MG63 (cell line): ENCODE results near the gene HS3ST5. TPM values are rescaled to one million over a fixed set of nuclear protein-coding genes. Genes with fewer than 3 reads are reported as not detected.
A peak's percentile ranks its signal among the peaks of the same experiment; 100 is the strongest.
"Not testable (repeated sequence)": the region's sequence is repeated elsewhere in the genome, so short reads cannot be mapped to it uniquely, and the experiment has no call there.

Experiments used
- DNase-seq: peaks from one replicate; pipeline ENCODE4 v3.0.0-alpha.2; 2020
- H3K27me3 ChIP-seq: fragments of 250-450 bp; sonication (Bioruptor Pico); 2 replicates; pipeline ENCODE4 v1.5.1; 2020; ENCODE audit warnings: mild to moderate bottlenecking, moderate library complexity
- H3K36me3 ChIP-seq: fragments of 250-450 bp; sonication (Bioruptor Pico); 2 replicates; pipeline ENCODE4 v1.5.1; 2020; ENCODE audit warnings: mild to moderate bottlenecking, moderate library complexity
- H3K4me3 ChIP-seq: fragments of 250-450 bp; sonication (Bioruptor Pico); 2 replicates; pipeline ENCODE4 v1.5.1; 2020; ENCODE audit warnings: mild to moderate bottlenecking, moderate library complexity
- H3K9me3 ChIP-seq: fragments of 250-450 bp; sonication (Bioruptor Pico); 2 replicates; pipeline ENCODE4 v1.5.1; 2020; ENCODE audit warnings: mild to moderate bottlenecking, moderate library complexity
- total RNA-seq: library from RNA; depleted of rRNA; stranded (reverse); fragments of >200 nt; shearing (Covaris generic); gene quantifications from 2 replicates; pipeline ENCODE4 v1.2.3, GENCODE V29; 2014; ENCODE audit warnings: low replicate concordance

Gene HS3ST5
- total RNA-seq, 1 experiment from 2014 or later, result not detected

GRCh38 chr6:114108119-114109002, 234.5 kb downstream of the HS3ST5 start:
- Histone ChIP-seq H3K9me3 (no peaks in the 10 kb centered on the region), H3K36me3 (no peaks in the 10 kb centered on the region), H3K27me3 (no peaks in the 10 kb centered on the region), H3K4me3 (no peak overlapping the region)
- peak; percentile 67 for DNase-seq

- Histone ChIP-seq H3K4me3 (no peak overlapping the region), H3K9me3 (no peaks in the 10 kb centered on the region), H3K36me3 (no peaks in the 10 kb centered on the region), H3K27me3 (no peaks in the 10 kb centered on the region)
- DNase-seq, result no peak
Measured at GRCh38 chr6:114106020-114106419, 236.8 kb downstream of the HS3ST5 start.

- Histone ChIP-seq H3K27me3 (no peaks in the 10 kb centered on the region), H3K9me3 (no peaks in the 10 kb centered on the region), H3K4me3 (no peak overlapping the region), H3K36me3 (no peaks in the 10 kb centered on the region)
- DNase-seq, result no peak
Measured at GRCh38 chr6:114101255-114101654, 241.6 kb downstream of the HS3ST5 start.

GRCh38 chr6:114100215-114100994, 242.4 kb downstream of the HS3ST5 start:
- Histone ChIP-seq H3K9me3 (no peaks in the 10 kb centered on the region), H3K27me3 (no peaks in the 10 kb centered on the region), H3K36me3 (no peaks in the 10 kb centered on the region), H3K4me3 (no peak overlapping the region)
- DNase-seq, result no peak

GRCh38 chr6:114096561-114097172, 246.2 kb downstream of the HS3ST5 start:
- no peak for DNase-seq
- H3K36me3 ChIP-seq, result no peaks in the 10 kb centered on the region
- H3K9me3 ChIP-seq, result no peaks in the 10 kb centered on the region
- H3K4me3 ChIP-seq, result no peak overlapping the region
- H3K27me3 ChIP-seq, result no peaks in the 10 kb centered on the region

GRCh38 chr6:114092943-114093342, 249.9 kb downstream of the HS3ST5 start:
- DNase-seq, result no peak
- no peak overlapping the region for H3K4me3 ChIP-seq
- no peaks in the 10 kb centered on the region for H3K36me3 ChIP-seq
- H3K27me3 ChIP-seq, result no peaks in the 10 kb centered on the region
- H3K9me3 ChIP-seq, result no peaks in the 10 kb centered on the region

- no peaks in the 10 kb centered on the region for H3K36me3 ChIP-seq
- no peaks in the 10 kb centered on the region for H3K27me3 ChIP-seq
- H3K4me3 ChIP-seq, result no peak overlapping the region
- no peak for DNase-seq
- no peaks in the 10 kb centered on the region for H3K9me3 ChIP-seq
Measured at GRCh38 chr6:114090626-114091025, 252.2 kb downstream of the HS3ST5 start.

- H3K27me3 ChIP-seq, result no peaks in the 10 kb centered on the region
- no peak for DNase-seq
- H3K36me3 ChIP-seq, result no peaks in the 10 kb centered on the region
- H3K4me3 ChIP-seq, result no peak overlapping the region
- H3K9me3 ChIP-seq, result no peaks in the 10 kb centered on the region
Measured at GRCh38 chr6:114087496-114087895, 255.3 kb downstream of the HS3ST5 start.

- Histone ChIP-seq H3K27me3 (no peaks in the 10 kb centered on the region), H3K4me3 (no peak overlapping the region), H3K9me3 (no peaks in the 10 kb centered on the region), H3K36me3 (no peaks in the 10 kb centered on the region)
- no peak for DNase-seq
Measured at GRCh38 chr6:114085211-114085610, 257.6 kb downstream of the HS3ST5 start.

GRCh38 chr6:114084327-114084890, 258.4 kb downstream of the HS3ST5 start:
- Histone ChIP-seq H3K9me3 (no peaks in the 10 kb centered on the region), H3K36me3 (no peaks in the 10 kb centered on the region), H3K4me3 (peak overlapping the region; percentile 39), H3K27me3 (no peaks in the 10 kb centered on the region)
- DNase-seq, result peak; percentile 58

GRCh38 chr6:114083251-114083650, 259.6 kb downstream of the HS3ST5 start:
- no peak for DNase-seq
- Histone ChIP-seq H3K9me3 (no peaks in the 10 kb centered on the region), H3K27me3 (no peaks in the 10 kb centered on the region), H3K36me3 (no peaks in the 10 kb centered on the region), H3K4me3 (no peak overlapping the region)

- Histone ChIP-seq H3K9me3 (no peaks in the 10 kb centered on the region), H3K4me3 (no peak overlapping the region), H3K27me3 (no peaks in the 10 kb centered on the region), H3K36me3 (no peaks in the 10 kb centered on the region)
- no peak for DNase-seq
Measured at GRCh38 chr6:114081730-114082129, 261.1 kb downstream of the HS3ST5 start.

GRCh38 chr6:114080891-114081510, 261.8 kb downstream of the HS3ST5 start:
- Histone ChIP-seq H3K9me3 (no peaks in the 10 kb centered on the region), H3K36me3 (no peaks in the 10 kb centered on the region), H3K4me3 (no peak overlapping the region), H3K27me3 (no peaks in the 10 kb centered on the region)
- DNase-seq, result no peak

GRCh38 chr6:114080410-114080809, 262.4 kb downstream of the HS3ST5 start:
- not testable (repeated sequence) for H3K27me3 ChIP-seq, H3K9me3 ChIP-seq, H3K36me3 ChIP-seq, H3K4me3 ChIP-seq, DNase-seq

GRCh38 chr6:114075777-114076176, 267.0 kb downstream of the HS3ST5 start:
- Histone ChIP-seq H3K9me3 (no peaks in the 10 kb centered on the region), H3K27me3 (no peaks in the 10 kb centered on the region), H3K4me3 (no peak overlapping the region), H3K36me3 (no peaks in the 10 kb centered on the region)
- no peak for DNase-seq

GRCh38 chr6:114075300-114075699, 267.5 kb downstream of the HS3ST5 start:
- DNase-seq, result no peak
- Histone ChIP-seq H3K9me3 (no peaks in the 10 kb centered on the region), H3K27me3 (no peaks in the 10 kb centered on the region), H3K36me3 (no peaks in the 10 kb centered on the region), H3K4me3 (no peak overlapping the region)

GRCh38 chr6:114068771-114069170, 274.1 kb downstream of the HS3ST5 start:
- no peaks in the 10 kb centered on the region for H3K27me3 ChIP-seq
- no peaks in the 10 kb centered on the region for H3K9me3 ChIP-seq
- DNase-seq, result no peak
- H3K36me3 ChIP-seq, result no peaks in the 10 kb centered on the region
- H3K4me3 ChIP-seq, result no peak overlapping the region
